HG03571 (cell line): ENCODE data around the gene ANP32A.
"Not testable (repeated sequence)": the region's sequence is repeated elsewhere in the genome, so short reads cannot be mapped to it uniquely, and the experiment has no call there.

Source experiments
- ATAC-seq: cut with Tn5 transposase; IDR thresholded peaks from one replicate; pipeline ENCODE4 v1.9.1; 2021; ENCODE audit not compliant: unreplicated experiment

Gene ANP32A

DNA sequence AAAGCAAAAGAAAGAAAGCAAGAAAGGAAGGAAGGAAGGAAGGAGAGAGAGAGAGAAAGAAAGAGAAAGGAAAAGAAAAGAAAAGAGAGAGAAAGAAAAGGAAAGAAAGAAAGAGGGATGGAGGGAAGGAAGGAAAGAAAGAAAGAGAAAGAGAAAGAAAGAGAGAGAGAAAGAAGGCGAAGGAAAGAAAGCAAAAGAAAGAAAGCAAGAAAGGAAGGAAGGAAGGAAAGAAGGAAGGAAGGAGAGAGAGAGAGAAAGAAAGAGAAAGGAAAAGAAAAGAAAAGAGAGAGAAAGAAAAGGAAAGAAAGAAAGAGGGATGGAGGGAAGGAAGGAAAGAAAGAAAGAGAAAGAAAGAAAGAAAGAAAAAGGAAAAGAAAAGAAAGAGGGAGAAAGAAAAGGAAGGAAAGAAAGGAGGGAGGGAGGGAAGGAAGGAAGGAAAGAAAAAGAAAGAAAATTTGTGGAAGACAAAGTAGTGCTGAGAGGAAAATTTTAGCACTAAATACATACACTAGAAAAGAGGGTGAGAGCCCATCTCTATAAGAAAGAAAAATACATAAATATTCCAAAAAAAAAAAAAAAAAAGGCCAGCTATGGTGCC, 60.6 kb downstream of the ANP32A start:
- ATAC-seq, result not testable (repeated sequence)

DNA sequence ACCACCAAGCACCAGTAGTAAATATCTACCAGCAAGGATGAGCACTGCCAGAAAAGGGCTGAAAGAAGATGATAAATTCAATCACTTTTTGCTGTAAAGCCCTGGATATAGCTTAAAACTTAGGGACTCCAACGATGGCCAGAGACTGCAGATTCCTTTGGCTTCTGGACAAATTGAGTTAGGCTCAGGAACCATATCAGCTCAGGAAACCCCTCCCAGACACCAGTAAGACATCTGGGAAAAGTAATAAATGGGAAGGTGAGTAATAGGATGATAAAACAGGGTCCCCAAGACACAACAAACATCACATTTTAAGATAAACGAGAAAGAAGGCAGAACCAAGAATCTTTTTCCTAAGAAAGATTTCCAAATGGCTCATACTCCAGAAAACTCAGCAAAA, 65.0 kb downstream of the ANP32A start:
- ATAC-seq, result no peak

DNA sequence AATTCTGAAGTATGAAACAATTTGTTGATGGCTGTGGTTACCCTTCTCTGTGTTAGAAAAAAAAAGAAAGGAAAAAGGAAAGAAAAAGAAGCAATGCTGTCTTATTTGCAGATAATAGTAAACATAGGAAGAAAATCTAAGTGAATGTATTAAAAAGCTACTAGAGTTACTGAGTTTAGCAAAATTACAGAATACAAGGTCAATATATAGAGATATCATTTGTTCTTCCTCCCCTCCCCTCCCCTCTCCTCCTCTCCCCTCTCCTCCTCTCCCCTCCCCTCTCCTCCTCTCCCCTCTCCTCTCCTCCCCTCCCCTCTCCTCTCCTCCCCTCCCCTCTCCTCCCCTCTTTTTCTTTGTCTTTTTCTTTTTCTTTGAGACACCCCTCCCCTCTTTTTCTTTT, 69.1 kb downstream of the ANP32A start:
- ATAC-seq, result no peak

DNA sequence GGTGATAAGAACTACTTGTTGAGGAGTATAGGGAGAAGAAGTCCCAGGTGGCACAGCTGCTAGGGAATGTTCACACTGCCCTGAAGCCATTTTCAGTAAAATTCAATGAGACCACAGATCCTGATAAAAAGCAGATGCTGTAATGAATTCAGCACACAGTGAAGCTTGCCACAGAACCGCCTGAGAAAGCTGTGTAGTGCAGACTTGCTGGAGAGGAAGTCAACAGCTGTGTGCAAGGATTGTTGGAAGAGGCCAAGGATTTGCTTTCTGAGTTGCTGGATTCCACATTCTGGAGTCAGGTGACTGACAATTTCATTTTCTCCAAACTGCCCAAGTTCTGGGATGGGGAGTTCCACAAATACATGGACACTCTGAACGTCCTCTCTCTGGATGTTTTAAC, 70.9 kb downstream of the ANP32A start:
- no peak for ATAC-seq

DNA sequence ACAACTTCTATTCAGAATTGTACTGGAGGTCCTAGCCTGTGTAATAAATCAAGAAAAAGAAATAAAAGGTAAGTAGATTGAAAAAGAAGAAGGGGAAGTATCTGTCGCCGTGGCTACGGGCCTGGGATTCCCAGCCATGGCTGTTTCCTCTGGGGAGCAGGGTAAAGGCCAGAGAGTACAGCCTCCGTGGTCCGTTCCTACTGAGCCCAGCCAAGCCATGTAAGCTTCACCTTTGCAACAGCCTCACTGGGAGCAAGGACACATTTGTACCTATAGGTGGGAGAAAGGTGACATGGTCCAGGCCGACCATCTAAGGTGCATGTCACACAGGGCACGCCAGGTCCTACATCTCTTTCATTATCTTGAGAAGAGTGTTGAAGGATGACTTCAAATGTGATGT, 71.3 kb downstream of the ANP32A start:
- ATAC-seq, result no peak

DNA sequence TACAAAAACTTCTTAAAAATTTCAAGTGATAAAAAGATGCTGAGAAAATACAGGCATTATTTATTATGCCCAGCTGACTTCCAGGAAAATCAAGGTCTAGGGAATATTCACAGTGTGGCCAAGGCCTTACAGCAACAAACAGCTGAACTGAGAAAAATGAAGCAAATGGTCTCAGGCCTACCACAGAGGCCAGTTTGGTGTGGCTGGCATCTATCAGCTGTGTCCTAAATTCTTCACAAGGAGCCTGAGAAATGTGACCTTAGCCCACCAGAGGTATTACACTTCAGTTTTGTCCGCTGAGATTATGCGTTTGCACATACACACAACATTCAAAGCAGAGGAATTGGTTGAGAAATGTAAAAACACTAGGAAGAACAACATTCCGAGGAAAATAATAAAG, 77.4 kb downstream of the ANP32A start:
- ATAC-seq, result no peak

DNA sequence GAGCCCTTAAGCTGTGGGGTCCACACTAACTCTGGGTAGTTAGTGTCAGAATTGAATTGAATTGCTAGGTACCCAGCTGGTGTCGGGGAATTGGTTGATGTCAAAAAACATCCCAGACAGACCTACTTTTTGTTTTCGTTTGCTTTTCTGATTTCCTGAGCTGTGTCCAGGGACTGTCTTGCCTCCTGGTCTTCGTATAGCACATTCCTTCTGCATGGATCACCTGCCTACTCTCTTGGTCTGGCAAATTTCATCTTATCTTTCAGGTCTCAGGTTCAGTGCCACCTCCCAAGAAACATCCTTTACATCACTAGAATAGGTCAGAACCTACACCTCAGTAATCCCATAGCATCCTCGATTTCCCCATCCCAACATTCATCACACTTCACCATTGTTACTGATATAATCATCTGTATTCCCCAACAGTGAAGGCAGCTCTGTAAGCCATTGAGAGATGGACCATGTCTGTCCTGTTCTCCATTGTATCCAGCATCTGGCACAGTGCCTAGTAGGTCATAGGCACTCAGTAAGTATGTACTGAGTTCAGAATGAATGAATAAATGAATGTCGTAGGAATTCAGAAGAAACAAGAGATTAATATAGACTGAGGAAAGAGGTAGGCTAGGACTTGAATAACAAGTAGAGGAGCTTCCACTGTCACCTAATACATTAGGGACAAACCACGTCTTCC, 81.2 kb downstream of the ANP32A start:
- ATAC-seq, result no peak

DNA sequence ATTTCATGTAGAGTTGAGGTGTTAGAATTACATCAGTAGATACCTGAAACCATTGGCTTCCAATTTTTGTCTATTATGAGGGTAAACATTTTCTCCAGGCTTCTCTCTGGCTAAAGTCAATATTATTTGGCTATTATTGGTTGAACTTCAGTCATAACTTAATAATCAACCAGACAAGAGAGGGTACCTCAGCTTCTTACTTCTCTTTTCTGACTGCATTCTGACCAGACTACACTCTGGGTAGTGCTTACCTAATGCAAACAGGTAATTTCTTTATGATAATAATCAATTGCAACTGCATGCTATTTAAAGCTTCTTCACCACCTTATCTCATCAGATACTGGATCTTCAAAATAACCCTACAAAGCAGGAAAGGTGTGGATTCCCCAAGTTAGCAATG, 85.1 kb downstream of the ANP32A start:
- ATAC-seq, result no peak

DNA sequence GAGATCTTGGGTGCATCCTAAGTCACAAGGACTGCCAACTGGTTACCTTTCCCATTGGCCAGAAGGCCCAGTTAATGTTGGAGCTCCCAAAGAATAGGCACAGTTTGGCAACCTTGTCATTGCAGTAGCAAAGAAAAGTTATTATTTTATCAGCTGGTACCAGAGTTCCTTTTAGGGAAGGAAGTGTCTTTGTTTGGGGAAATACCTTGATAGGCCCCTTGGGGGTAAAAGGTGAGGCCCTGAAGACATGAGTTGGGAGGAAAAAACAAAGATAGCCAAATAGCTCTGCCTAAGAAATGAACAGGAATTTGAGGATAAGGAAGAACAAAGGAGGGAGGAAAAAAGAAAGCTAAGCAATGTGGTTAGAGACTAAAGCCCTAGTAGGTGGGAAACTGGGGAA, 85.8 kb downstream of the ANP32A start:
- ATAC-seq, result no peak

DNA sequence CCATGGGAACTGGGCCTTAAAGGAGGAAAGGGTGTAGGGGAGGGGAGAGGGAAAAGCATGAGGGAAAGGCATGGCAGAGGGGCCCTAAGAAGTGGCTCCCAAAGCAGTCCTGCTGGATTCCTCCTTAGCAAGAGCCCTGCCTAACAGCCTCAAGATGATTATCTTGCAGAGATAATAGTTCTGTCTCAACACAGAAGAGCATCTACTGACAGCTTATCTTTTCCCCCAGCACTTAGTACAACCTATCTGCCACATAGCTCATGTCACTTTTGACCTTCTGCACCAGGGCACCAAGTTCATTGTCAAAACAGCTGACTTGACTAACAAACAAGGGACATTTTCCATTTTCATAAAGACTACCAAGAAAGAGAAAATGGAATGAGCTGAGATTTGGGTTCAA, 86.3 kb downstream of the ANP32A start:
- no peak for ATAC-seq

DNA sequence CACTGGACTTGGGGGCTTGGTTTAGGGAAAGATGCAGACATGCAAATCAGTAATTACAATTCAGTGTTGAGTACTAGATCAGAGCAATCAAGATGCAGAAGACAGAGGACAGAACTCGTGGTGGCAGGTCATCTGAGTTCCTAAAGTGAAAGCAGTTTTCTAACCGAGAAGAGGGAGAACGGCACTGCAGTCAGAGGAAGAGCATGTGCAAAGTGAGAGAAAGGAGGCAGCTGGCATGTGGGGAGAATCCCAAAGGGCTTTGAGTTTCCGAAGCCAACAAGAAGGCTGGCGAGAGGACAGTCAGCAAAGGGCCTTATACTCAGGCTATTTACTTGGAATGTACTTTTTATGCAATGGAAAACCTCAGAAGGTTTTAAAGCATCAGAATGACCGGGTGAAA, 87.0 kb downstream of the ANP32A start:
- no peak for ATAC-seq

DNA sequence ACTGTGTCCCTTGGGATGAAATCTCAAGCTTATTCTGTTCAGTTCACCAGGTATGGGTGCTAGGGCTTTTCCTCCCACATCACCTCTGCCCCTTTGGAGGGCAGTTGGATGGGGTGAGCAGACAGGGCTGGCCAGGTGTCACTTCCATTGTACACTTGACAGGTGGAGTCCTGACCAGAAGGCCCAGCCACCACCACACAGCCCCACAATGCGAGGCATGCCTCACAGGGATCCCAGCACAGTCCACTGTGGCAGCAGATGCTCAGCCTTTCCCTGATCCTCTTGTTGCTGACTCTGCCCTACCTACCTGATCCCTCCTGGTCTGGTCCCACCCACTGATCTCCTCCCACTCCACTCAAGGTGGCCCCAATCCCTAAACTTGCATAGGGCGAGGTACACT, 88.2 kb downstream of the ANP32A start:
- ATAC-seq, result no peak

DNA sequence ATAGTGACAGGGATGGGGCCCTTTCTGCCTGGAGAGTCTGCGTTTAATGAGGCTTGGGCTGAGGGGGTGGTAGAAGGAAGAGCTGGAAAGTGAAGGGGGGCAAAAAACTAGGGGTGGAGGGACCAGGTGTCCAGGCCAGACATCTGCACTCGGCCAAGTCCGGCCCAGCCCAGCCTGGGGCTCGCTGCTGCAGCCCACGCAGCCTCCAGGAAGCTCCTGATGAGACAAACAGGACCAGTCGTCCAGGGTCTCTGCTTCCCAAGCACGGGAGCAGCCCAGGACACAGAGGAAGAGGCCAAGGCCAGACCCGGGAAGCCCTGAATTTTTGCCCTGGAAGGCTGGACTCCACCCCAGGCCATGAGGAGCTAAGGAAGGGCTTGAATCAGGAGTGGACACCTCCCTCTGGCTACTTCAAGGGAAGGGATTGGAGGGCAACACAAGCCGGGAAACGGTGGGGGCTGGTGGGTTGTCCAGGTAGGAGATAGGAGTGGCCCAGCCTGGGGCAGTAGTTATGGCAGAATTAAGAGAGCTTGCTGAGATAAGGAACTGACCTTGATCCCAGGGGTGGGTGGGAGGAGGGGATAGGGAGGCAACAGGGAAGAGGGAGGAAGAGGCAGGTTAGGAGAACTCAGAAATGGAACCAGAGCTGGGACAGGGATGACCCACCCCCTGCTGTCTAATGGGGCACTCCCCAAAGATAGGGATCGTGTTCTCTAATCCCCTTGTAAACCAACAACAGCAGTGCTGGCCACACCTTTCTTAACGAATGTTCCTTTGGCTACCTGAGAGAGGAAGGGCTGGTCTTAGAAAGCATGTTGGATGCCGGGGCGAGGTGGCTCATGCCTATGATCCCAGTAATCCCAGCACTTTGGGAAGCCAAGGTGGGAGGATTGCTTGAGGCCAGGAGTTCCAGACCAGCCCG, 89.5 kb downstream of the ANP32A start:
- ATAC-seq, result no peak

DNA sequence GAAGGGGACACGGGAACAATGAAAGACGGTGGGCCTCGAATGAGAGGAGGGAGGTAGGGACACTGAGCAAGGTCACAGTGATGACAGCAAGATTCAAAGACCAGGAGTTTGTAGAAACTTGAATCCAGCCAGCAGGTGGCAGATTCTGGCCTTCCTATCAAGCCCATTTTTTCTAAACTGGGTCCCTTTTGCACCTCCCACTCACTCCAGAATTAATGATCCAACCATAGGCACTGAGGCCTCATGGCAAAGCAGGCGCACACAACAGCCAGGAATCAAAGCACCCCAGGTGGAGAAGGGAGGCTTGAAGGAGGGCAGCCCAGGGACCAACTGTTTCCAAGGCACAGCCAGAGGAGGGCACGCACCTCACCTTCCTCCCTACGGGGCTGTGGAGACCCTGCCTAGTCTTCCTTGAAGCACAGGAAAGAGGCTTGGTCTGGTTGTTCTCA, 90.2 kb downstream of the ANP32A start:
- ATAC-seq, result no peak

DNA sequence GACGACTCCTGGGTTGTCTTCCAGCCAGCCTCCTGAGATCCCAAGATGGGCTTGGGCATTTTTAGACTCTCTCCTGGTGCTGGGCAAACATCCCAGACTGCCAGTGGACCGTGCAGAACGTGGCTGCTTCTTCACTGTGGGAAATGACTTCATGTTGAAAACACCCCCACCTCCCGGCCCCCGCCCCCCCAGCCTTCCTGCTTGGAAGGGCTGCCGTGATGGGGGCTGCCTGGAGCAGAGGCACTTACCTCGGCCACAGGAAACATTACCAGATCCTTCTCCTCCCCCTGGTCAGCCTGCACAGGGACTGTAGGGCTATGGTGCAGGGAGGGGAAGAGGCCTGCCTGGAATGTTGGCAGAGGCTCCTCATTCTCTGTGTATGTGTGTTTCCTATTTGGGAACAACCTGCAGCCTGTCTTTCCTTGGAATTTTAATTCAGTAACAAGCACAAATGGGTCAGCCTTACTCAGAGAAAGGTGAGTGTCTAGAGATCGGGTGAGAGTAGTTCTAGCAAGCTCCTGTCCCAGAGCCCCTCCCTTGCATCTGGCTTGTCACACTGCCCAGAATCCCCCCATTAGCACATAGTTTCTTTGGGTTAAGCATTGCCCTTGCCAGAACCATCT, 90.8 kb downstream of the ANP32A start:
- ATAC-seq, result no peak
